ENCODE data around the gene MTERF4.
A peak's percentile ranks its signal among the peaks of the same experiment; 100 is the strongest.

The MTERF4 gene

GRCh38 chr2:241134711-241135110 is 32.6 kb upstream of the MTERF4 start:
- no peak for DNase-seq (ENCODE audit: low read depth)

- no peak for DNase-seq (ENCODE audit: low read depth)
Measured at GRCh38 chr2:241133436-241133820, 31.3 kb upstream of the MTERF4 start.

GRCh38 chr2:241132538-241133435 is 30.7 kb upstream of the MTERF4 start:
- DNase-seq (ENCODE audit: low read depth), result no peak

GRCh38 chr2:241131531-241131930 is 29.4 kb upstream of the MTERF4 start:
- DNase-seq (ENCODE audit: low read depth), result no peak

- no peak for DNase-seq (ENCODE audit: low read depth)
Measured at GRCh38 chr2:241130316-241130715, 28.2 kb upstream of the MTERF4 start.

- no peak for DNase-seq (ENCODE audit: low read depth)
Measured at GRCh38 chr2:241129086-241129871, 27.2 kb upstream of the MTERF4 start.

GRCh38 chr2:241128266-241128665 is 26.2 kb upstream of the MTERF4 start:
- DNase-seq (ENCODE audit: low read depth), result no peak

GRCh38 chr2:241126771-241127202 is 24.7 kb upstream of the MTERF4 start:
- no peak for DNase-seq (ENCODE audit: low read depth)

- DNase-seq (ENCODE audit: low read depth), result no peak
Measured at GRCh38 chr2:241126201-241126611, 24.1 kb upstream of the MTERF4 start.

- DNase-seq (ENCODE audit: low read depth), result no peak
Measured at GRCh38 chr2:241125626-241126025, 23.5 kb upstream of the MTERF4 start.

- DNase-seq (ENCODE audit: low read depth), result no peak
Measured at GRCh38 chr2:241123816-241124536, 21.9 kb upstream of the MTERF4 start.

GRCh38 chr2:241122376-241123002 is 20.4 kb upstream of the MTERF4 start:
- no peak for DNase-seq (ENCODE audit: low read depth)

GRCh38 chr2:241121008-241121407 is 18.9 kb upstream of the MTERF4 start:
- DNase-seq (ENCODE audit: low read depth), result no peak

- DNase-seq (ENCODE audit: low read depth), result no peak
Measured at GRCh38 chr2:241120440-241120839, 18.4 kb upstream of the MTERF4 start.

- DNase-seq (ENCODE audit: low read depth), result no peak
Measured at GRCh38 chr2:241118737-241119505, 16.8 kb upstream of the MTERF4 start.

GRCh38 chr2:241116606-241117560 is 14.8 kb upstream of the MTERF4 start:
- DNase-seq (ENCODE audit: low read depth), result no peak

GRCh38 chr2:241115361-241115760 is 13.3 kb upstream of the MTERF4 start:
- no peak for DNase-seq (ENCODE audit: low read depth)

GRCh38 chr2:241114836-241115235 is 12.7 kb upstream of the MTERF4 start:
- no peak for DNase-seq (ENCODE audit: low read depth)

GRCh38 chr2:241112592-241112991 is 10.5 kb upstream of the MTERF4 start:
- peak; percentile 47 for DNase-seq (ENCODE audit: low read depth)

GRCh38 chr2:241112046-241112445 is 10.0 kb upstream of the MTERF4 start:
- DNase-seq (ENCODE audit: low read depth), result no peak
